Testis (tissue), 2 donors: Measurements from ENCODE around the gene CALML6.

Source experiments
- POLR2A ChIP-seq: fragments of 450-650 bp; IDR thresholded peaks from one replicate; pipeline ENCODE4 v1.6.1; 2017; ENCODE audit warnings: antibody characterized with exemption, mild to moderate bottlenecking, moderate library complexity
- TF ChIP-seq, protein P1 (sequence below), 3 experiments: fragments of 450-650 bp in 2 of 3; fragments of 200-600 bp in 1 of 3; sonication (generic) in 1 of 3; IDR thresholded peaks; one replicate each; pipeline ENCODE4 v1.5.1; 2016 to 2019; ENCODE audit warnings: antibody characterized with exemption in 3 of 3, mild to moderate bottlenecking in 2 of 3, moderate library complexity in 1 of 3

DNA sequence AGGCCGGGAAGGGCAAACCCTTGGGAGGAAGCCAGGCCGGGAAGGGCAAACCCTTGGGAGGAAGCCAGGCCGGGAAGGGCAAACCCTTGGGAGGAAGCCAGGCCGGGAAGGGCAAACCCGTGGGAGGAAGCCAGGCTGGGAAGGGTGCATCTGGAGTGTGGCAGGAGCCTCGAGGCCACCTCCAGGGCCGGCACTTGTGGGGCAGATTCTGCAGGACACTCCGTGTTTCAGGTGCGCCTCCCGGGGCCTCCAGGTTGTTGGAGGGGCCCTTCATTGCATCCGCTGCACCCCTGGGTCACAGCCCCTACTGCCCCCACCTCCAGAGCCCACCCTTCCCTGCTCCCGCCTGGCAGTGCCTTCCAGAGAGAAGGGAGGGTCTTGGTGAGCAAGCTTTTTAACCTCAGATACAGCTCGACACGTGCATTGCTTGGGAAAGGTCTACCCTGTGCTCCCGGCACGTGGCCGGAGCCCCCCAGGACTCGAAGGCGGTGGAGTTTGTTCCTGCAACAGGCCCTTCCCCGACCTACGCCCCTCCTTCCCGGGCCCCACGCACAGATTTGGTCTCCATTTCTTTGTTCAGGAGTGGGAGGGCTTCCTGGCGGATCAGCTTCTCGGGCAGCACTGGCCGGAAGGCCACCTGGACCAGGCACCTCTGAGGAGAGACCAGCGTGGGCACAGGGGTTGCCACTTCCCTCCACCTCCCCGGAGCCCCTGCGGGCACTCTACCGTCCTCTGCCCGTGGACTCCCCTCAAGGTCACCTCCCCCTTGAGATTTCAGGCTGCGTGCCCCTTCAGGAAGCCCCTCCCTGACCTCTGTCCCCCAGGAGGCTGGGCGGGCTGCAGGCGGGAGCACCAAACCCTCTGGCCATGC is 13.4 kb downstream of the CALML6 start:
- TF ChIP-seq, protein P1, sequence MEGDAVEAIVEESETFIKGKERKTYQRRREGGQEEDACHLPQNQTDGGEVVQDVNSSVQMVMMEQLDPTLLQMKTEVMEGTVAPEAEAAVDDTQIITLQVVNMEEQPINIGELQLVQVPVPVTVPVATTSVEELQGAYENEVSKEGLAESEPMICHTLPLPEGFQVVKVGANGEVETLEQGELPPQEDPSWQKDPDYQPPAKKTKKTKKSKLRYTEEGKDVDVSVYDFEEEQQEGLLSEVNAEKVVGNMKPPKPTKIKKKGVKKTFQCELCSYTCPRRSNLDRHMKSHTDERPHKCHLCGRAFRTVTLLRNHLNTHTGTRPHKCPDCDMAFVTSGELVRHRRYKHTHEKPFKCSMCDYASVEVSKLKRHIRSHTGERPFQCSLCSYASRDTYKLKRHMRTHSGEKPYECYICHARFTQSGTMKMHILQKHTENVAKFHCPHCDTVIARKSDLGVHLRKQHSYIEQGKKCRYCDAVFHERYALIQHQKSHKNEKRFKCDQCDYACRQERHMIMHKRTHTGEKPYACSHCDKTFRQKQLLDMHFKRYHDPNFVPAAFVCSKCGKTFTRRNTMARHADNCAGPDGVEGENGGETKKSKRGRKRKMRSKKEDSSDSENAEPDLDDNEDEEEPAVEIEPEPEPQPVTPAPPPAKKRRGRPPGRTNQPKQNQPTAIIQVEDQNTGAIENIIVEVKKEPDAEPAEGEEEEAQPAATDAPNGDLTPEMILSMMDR (IDR thresholded peaks at IDR 0.05): no peak
- TF ChIP-seq POLR2A: no peak
